ENCODE data around the gene ABLIM3.

GRCh38 chr5:149257889-149258705, 116.8 kb downstream of the ABLIM3 start:
- TF ChIP-seq RAD21 (IDR thresholded peaks at IDR 0.05; ENCODE audit: low read depth) (no peak), YY1 (IDR thresholded peaks at IDR 0.05; ENCODE audit: low read depth) (no peak)
